Left cardiac atrium (tissue), 4 donors: Measurements from ENCODE around the gene KRTAP20-3. TPM values are rescaled to one million over a fixed set of nuclear protein-coding genes. Genes with fewer than 3 reads are reported as not detected.

Experiments
- ATAC-seq, 2 donors: fragments of 200-7000 bp; cut with Tn5 transposase; one replicate each; pipeline ENCODE4 v1.9.1; 2020; ENCODE audit warnings: mild to moderate bottlenecking in 2 of 2, moderate library complexity in 2 of 2
- DNase-seq: peaks from one replicate; pipeline ENCODE4 v3.0.0-alpha.2; 2020
- intact Hi-C, 2 donors: fragments of 100-400 bp; cut with DNase I; formaldehyde crosslinking; loops; one replicate each; pipeline versions ENCODE4 v1.14.1 to v1.15.1; 2022 to 2023
- total RNA-seq, 2 donors: library from RNA; stranded (reverse); fragmentation: NEBNext Ultra II Directional; extraction: Animal tissue kit (Norgen Biotek cat#: 25700); gene quantifications; one replicate each; pipeline ENCODE4 v1.2.1, GENCODE V29; 2021
- donor health status: DM: no; HTN: yes; CAD: no.
- donor health status: DM: no; HTN: yes; CAD: no; lungs with severe emphysema.
- donor health status: DM: yes; HTN: yes; CAD: no.
- donor health status: Dilated cardiomyopathy.

Gene KRTAP20-3
- total RNA-seq, 2 donors from 2014 or later, result not detected

- DNase-seq (no peak), ATAC-seq (no peak)
- intact Hi-C loops, result no loop called here
Measured at GRCh38 chr21:30674312-30674711, 31.6 kb downstream of the KRTAP20-3 start.

DNA sequence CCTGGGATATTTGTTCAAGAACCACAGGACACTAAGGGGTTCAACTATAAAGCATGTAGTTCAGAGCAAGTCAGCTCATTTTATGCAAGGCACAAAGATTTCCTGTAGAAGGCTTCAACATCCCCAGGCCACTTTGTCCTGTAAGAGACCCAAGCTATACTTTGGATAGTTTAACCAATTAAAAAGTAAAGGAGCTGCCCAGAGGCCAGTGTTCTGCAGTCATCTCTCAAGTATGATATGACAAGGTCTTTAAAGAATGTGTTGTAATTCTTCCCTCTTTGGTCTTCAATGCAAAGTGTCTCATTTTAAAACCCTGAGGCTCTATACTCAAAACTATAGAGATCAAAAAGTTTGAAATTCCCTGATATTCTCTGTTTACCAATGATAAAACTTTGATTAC, 34.1 kb downstream of the KRTAP20-3 start:
- DNase-seq (no peak), ATAC-seq (no peak)
- intact Hi-C loops, result no loop called here

DNA sequence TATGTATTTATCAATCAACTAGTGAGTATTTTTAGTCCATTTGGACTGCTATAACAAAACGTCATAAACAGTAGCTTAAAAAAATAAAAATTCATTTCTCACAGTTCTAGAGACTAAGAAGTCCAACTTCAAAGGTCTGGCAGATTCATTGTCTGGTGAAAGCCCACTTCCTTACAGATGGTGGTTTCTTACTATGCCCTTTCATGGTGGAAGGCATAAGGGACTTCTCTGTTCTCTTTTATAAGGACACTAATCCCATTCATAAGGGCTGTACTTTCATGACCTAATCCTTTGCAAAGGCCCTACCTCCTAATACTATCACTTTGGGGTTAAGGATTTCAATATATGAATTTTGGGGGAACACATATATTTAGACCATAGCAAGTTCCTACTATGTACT, 37.9 kb downstream of the KRTAP20-3 start:
- ATAC-seq (no peak), DNase-seq (no peak)
- intact Hi-C loops, result no loop called here

DNA sequence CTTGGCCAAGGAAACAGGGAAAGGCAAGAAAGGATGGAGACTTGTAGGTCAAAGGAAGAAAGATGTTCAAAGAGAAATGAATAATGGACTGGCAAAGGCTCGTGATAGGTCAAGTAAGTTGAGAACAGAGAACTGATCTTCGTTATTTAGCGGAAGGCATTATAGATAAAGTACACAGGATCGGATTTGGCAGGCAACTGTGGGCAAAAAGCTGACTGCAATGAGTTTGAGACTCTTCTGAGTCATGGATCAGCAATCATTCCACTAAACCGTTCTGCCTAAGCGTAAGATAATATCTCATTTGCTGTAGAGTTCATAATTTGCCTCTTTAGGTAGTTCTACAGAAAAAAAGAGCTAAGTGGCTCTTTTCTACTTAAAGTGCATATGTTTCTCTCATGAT, 41.8 kb downstream of the KRTAP20-3 start:
- DNase-seq (no peak), ATAC-seq (no peak)
- intact Hi-C loops, result no loop called here

GRCh38 chr21:30689822-30690221, 47.2 kb downstream of the KRTAP20-3 start:
- no peak for ATAC-seq
- no peak for DNase-seq
- intact Hi-C loops, result no loop called here

Other genes with a start within 250 kb of the KRTAP20-3 start
- not detected for gene KRTAP13-1, start 246.8 kb upstream of the KRTAP20-3 start, total RNA-seq
- not detected for gene KRTAP13-3, start 216.9 kb upstream of the KRTAP20-3 start, total RNA-seq
- gene KRTAP13-4, start 212.6 kb upstream of the KRTAP20-3 start, total RNA-seq, result not detected
- not detected for gene KRTAP15-1, start 202.6 kb upstream of the KRTAP20-3 start, total RNA-seq
- gene KRTAP19-1, start 162.5 kb upstream of the KRTAP20-3 start, total RNA-seq, result not detected
- not detected for gene KRTAP19-2, start 155.4 kb upstream of the KRTAP20-3 start, total RNA-seq
- gene KRTAP19-3, start 150.9 kb upstream of the KRTAP20-3 start, total RNA-seq, result not detected
- not detected for gene KRTAP19-4, start 145.7 kb upstream of the KRTAP20-3 start, total RNA-seq
- gene KRTAP19-5, start 140.7 kb upstream of the KRTAP20-3 start, total RNA-seq, result not detected
- gene KRTAP19-6, start 101.0 kb upstream of the KRTAP20-3 start, total RNA-seq, result not detected
- not detected for gene KRTAP19-7, start 81.5 kb upstream of the KRTAP20-3 start, total RNA-seq
- gene KRTAP22-2, start 52.5 kb upstream of the KRTAP20-3 start, total RNA-seq, result not detected
- not detected for gene KRTAP6-3, start 50.4 kb upstream of the KRTAP20-3 start, total RNA-seq
- not detected for gene KRTAP6-2, start 44.0 kb upstream of the KRTAP20-3 start, total RNA-seq
- gene KRTAP22-1, start 41.8 kb upstream of the KRTAP20-3 start, total RNA-seq, result not detected
- not detected for gene KRTAP6-1, start 28.9 kb upstream of the KRTAP20-3 start, total RNA-seq
- gene KRTAP20-1, start 26.4 kb upstream of the KRTAP20-3 start, total RNA-seq, result not detected
- gene KRTAP20-4, start 22.2 kb upstream of the KRTAP20-3 start, total RNA-seq, result not detected
- not detected for gene KRTAP20-2, start 7.7 kb upstream of the KRTAP20-3 start, total RNA-seq
- gene KRTAP21-3, start 75.9 kb downstream of the KRTAP20-3 start, total RNA-seq, result not detected
- not detected for gene KRTAP21-2, start 104.4 kb downstream of the KRTAP20-3 start, total RNA-seq
- not detected for gene KRTAP21-1, start 112.6 kb downstream of the KRTAP20-3 start, total RNA-seq
- not detected for gene KRTAP8-1, start 170.4 kb downstream of the KRTAP20-3 start, total RNA-seq
- gene KRTAP7-1, start 186.9 kb downstream of the KRTAP20-3 start, total RNA-seq, result not detected
- not detected for gene KRTAP11-1, start 238.7 kb downstream of the KRTAP20-3 start, total RNA-seq